PC-3 (cell line): ENCODE data around the gene ARF4.

Experiments
- CTCF ChIP-seq: fragments of 300-600 bp; sonication (generic); conservative IDR thresholded peaks from 2 replicates; pipeline ENCODE4 v1.5.1; 2017; ENCODE audit warnings: antibody characterized with exemption, low read depth, mild to moderate bottlenecking, low read length
- EZH2 ChIP-seq: fragments of 300-600 bp; sonication (generic); IDR thresholded peaks from one replicate; pipeline ENCODE4 v1.6.1; 2017; ENCODE audit warnings: antibody characterized with exemption, mild to moderate bottlenecking, low read length; ENCODE audit not compliant: unreplicated experiment
- EZH2phosphoT487 ChIP-seq: fragments of 300-600 bp; sonication (generic); IDR thresholded peaks from 2 replicates; pipeline ENCODE4 v1.6.1; 2018; ENCODE audit warnings: mild to moderate bottlenecking, antibody characterized with exemption, low read length, borderline replicate concordance

GRCh38 chr3:57572096-57572495, 25.0 kb downstream of the ARF4 start:
- TF ChIP-seq EZH2 (no peak), CTCF (no peak), EZH2phosphoT487 (no peak)
